GM18511 (cell line): ENCODE results near the gene SP3.

Experiments used
- ATAC-seq: cut with Tn5 transposase; IDR thresholded peaks from one replicate; pipeline ENCODE4 v1.9.1; 2021; ENCODE audit warnings: mild to moderate bottlenecking, moderate library complexity; ENCODE audit not compliant: unreplicated experiment

Gene SP3

DNA sequence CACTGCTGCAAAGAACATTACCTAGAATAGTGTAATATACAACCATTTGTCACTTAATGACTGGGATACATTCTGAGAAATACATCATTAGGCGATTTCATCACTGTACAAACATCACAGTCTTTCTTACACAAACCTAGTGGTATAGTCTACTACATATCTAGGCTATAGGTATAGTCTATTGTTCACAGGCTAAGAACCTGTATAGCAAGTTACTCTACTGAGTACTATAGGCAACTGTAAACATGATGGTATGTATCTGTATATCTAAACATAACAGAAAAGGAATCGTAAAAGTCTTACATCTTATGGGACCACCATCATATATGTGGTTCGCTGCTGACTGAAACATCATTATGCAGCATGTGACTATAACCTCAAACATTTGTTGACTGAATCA lies 21.4 kb downstream of the SP3 start:
- ATAC-seq: no peak

DNA sequence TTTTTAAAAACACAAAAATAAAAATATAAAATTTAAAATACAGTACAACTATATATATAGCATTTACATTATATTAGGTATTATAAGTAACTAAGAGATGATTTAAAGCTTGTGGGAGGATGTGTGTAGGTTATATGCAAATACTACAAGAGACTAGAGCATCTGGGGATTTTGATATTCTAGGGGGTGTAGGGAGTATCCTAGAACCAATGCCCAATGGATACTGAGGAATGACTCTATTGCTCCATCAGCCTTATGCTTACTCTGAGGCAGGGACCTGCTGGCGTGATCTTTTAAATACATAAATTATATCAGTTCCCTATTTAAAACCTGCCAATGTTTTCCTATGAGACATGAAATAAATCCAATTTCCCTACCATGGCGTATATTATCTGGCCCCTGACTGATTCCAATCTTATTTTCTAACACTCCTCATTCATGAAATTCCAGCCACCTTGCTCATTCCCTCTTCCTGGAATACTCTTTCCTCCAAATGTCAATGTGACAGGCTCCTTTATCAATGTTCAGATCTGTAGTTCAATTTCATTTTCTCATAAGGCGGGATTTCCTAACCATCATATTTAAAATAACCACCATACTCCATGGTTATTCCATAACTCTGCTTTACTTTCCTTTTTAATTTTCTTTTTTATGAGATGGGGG lies 22.2 kb downstream of the SP3 start:
- no peak for ATAC-seq

DNA sequence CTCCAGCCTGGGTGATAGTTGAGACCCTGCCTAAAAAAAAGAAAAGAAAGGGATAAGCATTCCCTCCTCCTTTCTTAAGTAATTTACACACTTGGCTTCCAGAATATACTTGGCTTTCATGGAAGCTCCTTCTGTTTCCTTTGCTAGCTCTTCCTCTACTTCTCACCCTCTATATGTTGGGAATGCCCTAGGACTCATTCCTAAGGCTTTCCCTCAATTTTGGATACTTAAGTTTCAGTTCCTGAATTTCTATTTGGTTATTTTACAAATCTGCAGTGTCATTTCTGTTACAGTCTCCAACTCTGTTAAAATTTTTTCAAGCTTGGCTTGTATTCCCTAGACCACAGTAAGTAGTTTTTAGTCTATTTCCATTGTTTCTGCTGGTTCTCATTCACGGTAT lies 23.6 kb downstream of the SP3 start:
- no peak for ATAC-seq

DNA sequence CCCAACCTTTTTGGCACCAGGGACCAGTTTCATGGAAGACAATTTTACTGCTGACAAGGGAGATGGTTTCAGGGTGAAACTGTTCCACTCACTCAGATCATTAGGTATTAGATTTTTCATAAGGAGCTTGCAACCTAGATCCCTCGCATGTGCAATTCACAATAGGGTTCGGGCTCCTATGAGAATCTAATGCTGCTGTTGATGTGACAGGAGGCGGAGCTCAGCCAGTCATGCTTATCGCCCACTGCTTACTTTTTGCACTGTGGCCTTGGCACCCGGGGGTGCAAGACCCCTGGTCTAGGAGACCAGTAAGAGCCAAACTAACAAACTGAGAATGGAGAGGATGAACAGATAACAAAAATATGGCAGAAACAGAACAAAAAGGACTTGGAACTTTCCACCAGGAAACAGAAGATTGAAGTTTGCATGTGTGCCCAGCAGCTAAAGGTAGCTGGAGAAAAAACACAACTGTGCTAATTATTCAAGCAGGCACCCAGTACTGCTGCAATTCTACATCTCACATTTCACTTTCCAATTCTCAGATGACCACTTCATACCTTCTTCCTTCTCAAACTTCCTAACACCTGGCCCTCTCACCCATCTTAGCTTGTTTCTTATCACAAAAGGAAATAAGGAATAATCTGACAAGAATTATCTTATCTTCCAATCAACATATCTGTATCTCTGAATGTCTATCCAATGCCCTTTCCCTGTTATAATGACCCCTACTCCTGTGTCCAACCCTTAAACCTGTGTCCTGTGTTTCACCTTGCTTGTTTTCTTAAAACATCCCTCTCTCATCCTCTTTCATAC lies 24.8 kb downstream of the SP3 start:
- ATAC-seq: peak; percentile 45

DNA sequence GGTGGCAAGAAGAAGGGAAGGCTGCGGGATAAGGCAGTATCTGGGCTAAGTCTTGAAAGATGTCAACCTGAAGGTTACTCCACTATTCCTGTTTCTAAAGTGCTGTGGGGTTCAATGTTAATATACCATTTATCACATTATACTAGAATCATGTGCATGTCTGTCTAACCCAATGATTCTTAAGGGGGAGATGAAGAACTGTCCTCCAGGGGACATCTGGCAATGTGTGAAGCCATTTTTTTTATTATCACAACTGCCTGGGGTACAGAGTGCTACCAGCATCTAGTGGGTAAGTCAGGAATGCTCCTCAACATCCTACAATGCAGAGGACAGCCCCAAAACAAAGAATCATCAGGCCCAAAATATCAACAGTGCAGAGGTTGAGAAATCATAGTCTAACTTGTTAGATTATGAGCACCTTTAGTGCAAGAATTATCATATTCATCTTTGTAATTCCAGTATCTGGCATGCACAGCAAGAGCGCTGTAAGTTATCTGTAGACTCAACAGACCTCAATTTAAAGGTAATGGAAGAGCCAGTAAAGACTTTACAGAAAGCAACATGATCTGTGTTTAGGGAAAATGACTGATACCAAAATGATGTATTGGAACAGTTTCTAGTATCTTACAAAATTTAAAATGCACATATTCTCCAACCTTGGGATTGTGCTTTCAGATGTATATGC lies 26.3 kb downstream of the SP3 start:
- ATAC-seq: no peak

DNA sequence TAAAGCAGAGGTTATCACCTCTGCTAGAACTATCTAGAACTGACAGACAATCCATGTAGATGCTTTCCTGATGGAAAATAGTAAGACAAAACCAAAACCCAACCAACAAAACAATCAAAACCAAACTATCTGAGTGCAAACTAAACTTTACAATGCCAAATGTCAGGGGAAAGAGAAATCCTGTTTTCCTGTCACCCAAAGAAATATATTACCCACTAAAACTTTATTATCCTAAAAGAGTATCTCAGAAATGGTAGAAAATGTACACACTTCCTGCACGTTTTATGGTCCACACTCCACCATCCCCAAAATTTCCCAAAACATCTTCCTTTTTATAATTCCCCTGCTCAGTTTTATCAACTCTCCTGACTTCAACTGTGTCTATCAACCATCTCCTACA lies 29.9 kb downstream of the SP3 start:
- ATAC-seq: no peak

DNA sequence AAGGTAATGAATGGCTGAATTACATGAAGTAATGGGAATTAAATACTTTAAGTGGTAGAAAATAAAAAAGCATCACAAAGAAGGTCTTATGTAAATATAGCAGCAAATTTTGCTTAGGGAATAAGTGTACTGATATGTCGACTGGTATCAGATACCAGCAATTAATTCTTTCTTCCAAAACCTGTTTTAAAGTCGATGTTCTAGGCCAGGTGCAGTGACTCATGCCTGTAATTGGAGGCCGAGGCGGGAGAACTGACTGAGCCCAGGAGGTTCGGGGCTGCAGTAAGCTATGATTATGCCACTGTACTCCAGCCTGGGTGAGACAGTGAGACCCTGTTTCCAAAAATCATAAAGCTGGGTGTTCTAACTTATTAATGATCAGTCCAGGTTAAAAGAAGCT lies 30.3 kb downstream of the SP3 start:
- no peak for ATAC-seq

DNA sequence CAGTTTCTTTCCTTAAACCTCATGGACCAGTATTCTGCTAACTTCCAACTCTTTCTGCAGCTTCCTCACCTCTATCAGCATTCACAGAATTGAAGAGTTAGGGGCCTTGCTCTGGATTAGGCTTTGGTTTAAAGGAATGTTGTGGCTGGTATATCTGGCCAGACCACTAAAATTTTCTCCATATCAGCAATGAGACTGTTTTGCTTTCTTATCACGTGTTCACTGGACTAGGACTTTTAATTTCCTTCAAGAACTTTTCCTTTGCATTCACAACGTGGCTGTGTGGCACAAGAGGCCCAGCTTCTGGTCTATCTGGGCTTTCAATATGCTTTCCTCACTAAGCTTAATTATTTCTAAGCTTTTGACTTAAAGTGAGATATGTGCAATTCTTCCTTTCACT lies 33.4 kb downstream of the SP3 start:
- no peak for ATAC-seq

DNA sequence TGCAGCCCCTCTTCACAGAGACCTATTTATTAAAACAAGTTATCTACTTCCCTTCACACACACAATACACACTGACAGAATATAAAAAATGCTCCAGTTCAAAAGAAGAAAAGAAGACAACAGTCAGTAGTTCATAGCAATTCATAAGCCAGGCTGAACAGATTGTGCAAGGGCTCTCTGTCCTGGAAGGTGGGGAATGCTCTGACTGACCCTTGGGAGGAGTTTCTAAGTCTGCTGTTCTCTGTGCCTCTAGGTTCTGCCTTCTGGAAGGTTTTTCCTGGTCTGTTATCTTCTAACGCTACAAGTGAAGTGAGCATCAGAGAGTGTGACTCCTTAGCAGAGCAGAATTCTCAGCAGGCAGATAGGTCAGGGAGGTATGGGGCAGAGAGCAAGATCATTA lies 35.7 kb downstream of the SP3 start:
- no peak for ATAC-seq

DNA sequence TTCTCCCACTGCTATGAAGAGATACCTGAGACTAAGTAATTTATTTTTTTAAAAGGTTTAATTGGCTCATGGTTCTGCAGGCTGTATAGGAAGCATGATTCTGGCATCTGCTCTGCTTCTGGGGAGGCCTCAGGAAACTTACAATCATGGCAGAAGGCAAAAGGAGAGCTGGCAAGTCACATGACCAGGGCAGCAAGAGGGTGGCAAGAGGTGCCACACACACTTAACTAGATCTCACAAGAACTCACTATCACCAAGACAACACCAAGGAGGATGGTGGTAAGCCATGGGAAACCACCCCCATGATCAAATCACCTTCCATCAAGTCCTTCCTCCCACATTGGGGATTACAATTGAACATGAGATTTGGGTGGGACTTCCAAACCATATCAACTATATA lies 38.3 kb downstream of the SP3 start:
- ATAC-seq: no peak

DNA sequence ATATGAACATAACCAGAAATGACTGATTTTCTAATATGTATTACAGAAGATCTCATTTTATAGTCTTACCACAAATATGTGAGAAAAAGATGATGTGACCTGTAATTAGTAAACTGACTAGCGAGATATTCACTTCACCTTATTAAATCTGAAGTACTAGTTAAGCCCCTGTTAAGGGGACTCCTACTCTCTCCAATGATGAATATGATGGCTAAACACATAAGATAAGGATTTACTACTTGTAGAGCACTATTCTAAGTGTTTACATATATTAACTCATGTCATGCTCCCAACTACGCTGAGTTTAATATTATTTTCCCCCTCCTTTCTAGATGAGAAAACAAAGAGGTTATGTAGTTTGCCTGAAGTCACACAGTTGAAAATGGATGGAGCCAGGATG lies 40.9 kb downstream of the SP3 start:
- no peak for ATAC-seq

DNA sequence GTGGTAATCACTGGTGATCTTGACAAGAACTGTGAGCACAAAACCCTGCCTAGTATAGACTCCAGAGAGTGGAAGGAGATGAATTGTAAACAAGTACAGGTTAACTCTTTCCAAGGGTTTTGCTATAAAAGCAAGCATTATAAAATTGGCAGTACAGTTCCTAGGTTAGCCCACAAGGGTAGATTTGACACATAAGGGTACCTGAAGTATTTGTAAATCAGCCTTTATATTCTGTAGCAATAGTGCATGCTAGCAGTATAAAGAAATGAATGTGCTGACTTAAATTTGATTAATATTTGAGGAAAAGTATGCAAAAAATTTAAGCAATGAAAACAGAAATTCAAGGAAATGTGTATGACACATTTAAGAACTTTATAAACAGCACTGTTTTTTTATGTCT lies 42.4 kb downstream of the SP3 start:
- no peak for ATAC-seq

DNA sequence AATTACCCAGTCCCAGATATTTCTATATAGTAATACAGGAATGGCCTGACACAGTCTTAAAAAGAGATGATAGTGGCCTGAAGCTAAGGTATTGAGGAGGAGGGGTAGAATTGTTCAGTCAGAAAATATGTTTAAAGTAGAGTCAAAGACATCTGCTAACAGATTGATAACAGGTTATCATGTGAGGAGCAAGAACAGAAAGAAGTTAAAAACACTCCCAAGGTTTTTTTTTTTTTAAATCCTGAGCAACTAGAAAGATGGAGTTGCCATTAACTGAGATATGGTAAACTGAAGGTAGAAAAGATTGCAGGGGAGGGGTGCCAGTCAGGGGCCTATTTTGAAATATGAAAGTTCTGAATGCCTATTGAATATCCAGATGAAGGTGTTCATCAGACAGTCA lies 43.1 kb downstream of the SP3 start:
- ATAC-seq: no peak

DNA sequence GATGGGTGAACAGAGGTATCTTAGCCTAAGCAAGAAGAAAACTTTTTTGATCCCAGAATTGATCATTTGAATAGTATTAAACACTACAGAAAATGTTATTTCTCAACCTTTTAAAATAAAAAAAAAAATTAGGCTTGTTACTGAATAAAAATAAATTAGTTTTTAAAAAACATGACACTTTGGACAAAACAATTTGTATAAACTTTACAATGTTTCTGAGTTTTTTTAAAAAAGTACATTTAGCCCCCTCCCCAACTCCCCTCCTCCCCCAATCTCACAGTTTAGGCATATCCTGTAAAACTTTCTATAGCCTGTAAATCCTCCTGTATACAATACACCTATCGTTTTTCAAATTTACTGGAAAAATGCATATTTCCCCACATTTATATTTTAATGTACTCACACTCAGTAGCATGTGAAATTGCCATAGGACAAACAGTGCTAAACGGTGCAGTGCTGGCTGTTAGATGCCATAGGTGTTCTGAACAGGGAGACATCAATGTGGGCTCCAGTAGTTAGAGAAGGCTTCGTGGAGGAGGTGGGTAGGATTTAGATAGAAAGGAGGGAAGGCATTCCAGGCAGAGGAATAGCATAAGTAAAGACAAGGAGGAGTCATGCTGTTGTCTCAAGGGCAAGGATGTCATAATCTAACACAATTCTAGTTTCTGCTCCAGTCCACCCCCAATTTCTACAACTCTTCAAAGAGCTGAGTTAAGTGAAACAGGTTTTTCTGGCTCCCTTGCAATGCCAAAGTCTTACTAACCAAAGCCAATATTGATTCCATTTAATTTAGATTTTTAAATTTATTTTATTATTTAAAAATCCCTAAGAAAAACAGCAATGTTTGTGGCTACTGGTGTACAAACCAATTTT lies 50.9 kb downstream of the SP3 start:
- no peak for ATAC-seq

DNA sequence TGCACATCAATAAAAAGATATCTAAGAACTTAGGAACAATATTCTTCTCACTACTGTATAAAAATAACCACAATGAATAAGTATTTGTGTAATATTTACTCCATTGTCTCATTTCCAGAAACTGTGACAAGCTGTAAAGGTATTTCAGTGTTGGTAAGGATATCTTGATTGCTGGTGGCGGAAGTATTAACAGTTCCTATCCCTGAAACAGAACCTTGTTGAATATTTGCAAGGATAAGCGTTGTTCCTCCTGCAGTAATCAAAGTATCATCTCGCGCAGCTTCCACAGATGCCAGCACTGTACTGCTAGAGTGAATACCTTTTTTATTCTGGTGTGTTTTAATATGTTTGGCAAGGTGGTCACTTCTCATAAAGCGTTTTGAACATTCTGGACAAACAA lies 55.3 kb downstream of the SP3 start:
- no peak for ATAC-seq

DNA sequence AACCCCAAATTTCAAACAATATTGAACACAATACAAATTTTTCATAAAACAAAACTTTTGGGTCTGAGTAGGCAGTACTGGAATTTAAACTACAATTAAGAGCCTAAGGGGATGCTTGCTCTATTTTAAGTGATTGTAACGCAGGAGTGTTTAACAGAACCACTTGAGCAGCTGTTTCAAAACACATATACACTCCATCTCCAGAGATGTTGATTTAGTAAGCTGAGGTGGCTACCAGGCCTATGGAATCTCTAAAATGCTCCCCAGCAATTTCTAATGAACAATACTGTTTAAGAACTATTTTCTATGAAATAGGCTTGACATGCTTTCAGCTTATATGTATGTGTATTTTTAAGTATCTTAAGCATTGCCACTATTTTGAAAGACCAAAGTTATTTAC lies 58.5 kb downstream of the SP3 start:
- no peak for ATAC-seq

DNA sequence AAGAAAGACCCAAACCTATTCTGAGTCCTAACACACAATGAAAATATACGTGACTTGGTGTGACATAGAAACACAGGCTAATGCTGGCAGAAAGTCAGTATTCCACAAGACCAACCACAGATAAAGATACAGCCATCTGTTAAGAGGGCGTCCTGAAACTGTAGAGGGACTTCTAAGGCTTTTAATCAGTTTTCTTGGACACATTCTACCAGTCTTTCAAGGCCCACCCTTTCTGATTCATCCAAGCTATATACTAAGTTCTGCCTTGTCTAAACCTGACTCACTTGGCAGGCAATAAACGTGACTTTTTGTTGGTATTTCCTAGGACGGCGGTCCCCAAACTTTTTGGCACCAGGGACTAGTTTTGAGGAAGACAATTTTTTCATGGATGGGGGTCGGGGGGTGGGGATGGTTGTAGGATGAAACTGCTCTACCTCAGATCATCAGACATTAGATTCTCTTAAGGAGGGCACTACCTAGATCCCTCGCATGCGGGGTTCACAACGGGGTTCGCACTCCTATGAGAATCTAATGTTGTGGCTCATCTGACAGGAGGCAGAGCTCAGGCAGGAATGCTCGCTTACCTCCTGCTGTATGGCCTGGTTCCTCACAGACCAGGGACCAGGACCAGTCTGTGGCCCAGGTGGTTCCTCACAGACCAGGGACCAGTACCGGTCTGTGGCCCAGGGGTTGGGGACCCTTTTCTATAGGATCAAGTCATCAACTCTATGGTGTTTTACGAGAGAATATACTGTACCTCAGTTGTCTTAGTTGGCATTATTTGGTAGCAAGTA lies 61.4 kb downstream of the SP3 start:
- no peak for ATAC-seq

DNA sequence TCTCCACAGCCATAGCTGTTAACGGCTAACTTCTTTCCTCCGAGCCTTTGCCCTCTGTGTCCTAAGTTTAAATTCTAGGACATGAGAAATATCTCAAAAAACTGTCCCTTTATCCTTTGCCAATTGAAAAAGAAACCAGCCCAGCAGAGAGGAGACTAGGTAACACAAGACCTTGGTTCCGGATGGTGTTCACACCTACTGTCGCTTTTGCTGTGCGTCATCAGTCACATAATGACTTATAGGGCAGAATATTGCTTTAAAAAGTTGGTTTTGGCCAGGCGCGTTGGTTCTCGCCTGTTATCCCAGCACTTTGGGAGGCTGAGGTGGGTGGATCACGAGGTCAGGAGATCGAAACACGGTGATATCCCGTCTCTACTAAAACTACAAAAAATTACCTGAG lies 66.2 kb downstream of the SP3 start:
- ATAC-seq: peak; percentile 38

DNA sequence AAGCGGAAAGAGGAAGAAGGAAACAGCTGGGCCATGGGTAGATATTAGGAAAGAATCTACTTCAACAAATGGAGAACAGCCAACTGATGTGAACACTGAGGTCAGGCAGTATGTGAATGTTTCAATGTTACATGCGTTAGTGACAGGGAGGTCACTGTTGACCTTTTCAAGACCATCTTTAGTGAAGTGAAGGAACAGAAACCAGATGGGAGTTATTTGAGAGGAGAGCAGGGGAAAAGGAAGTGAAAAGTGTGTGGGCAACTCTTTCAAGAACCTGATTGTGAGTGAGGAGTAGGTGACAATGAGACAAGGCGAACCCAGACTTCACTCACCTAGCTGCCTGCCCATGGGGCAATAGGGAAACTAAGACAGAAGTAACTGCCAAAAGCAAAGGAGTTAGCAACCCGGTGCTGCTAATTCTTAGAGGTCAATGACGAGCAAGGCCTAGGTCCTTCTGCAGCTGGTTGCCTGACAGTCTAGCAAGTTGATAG lies 67.0 kb downstream of the SP3 start:
- peak; percentile 93 for ATAC-seq

DNA sequence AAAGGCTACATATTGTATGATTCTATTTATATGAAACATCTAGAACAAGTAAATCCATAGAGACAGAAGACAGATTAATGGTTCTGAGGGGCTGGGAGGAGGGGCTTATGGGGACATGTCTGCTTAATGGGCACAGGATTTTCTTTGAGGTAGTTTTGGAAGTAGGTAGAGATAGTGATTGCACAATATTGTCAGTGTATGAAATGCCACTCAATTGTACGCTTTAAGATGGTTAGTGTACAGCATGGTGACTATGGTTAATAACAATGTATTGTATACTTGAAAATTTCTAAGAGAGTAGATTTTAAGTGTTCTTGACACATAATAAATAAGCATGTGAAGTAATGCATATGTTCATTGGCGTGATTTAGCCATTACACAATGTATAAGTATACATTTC lies 68.4 kb downstream of the SP3 start:
- no peak for ATAC-seq
